H9 (cell line): ENCODE results near the gene TRIM54. TPM values are rescaled to one million over a fixed set of nuclear protein-coding genes. Genes with fewer than 3 reads are reported as not detected.

Experiments
- DNase-seq: peaks from one replicate; pipeline ENCODE4 v3.0.0-alpha.2; 2017
- H2AFZ ChIP-seq: one replicate; pipeline ENCODE4 v1.6.1; 2013; ENCODE audit warnings: mild to moderate bottlenecking, low read length, control low read depth, moderate library complexity
- H2AK5ac ChIP-seq: 2 replicates; pipeline ENCODE4 v1.6.1; 2013; ENCODE audit warnings: low read length, control low read depth, mixed read lengths; ENCODE audit not compliant: insufficient read length
- H2BK120ac ChIP-seq: one replicate; pipeline ENCODE4 v1.6.1; 2013; ENCODE audit warnings: low read depth, mild to moderate bottlenecking, low read length, control low read depth, inconsistent platforms; ENCODE audit not compliant: poor library complexity, severe bottlenecking
- H2BK12ac ChIP-seq: 2 replicates; pipeline ENCODE4 v1.6.1; 2013; ENCODE audit warnings: low read length, control low read depth, mixed read lengths, low read depth; ENCODE audit not compliant: insufficient read length
- H2BK15ac ChIP-seq: 2 replicates; pipeline ENCODE4 v1.6.1; 2013; ENCODE audit warnings: low read depth, low read length, control low read depth
- H2BK20ac ChIP-seq: one replicate; pipeline ENCODE4 v1.6.1; 2013; ENCODE audit warnings: low read depth, mild to moderate bottlenecking, low read length, control low read depth, inconsistent platforms; ENCODE audit not compliant: poor library complexity, severe bottlenecking
- H2BK5ac ChIP-seq: 2 replicates; pipeline ENCODE4 v1.6.1; 2013; ENCODE audit warnings: low read length, control low read depth, mixed read lengths; ENCODE audit not compliant: insufficient read length
- H3K14ac ChIP-seq: 2 replicates; pipeline ENCODE4 v1.6.1; 2013; ENCODE audit warnings: low read length, control low read depth; ENCODE audit not compliant: insufficient read depth
- H3K18ac ChIP-seq: 2 replicates; pipeline ENCODE4 v1.6.1; 2013; ENCODE audit warnings: low read depth, mild to moderate bottlenecking, mixed read lengths, low read length, control low read depth; ENCODE audit not compliant: insufficient read length
- H3K23ac ChIP-seq: 2 replicates; pipeline ENCODE4 v1.6.1; 2013; ENCODE audit warnings: low read length, control low read depth, mixed read lengths, low read depth; ENCODE audit not compliant: insufficient read length
- H3K23me2 ChIP-seq: 2 replicates; pipeline ENCODE4 v1.6.1; 2013; ENCODE audit warnings: low read depth, mild to moderate bottlenecking, mixed read lengths, low read length, control low read depth; ENCODE audit not compliant: insufficient read length, poor library complexity, severe bottlenecking
- H3K27ac ChIP-seq: 2 replicates; pipeline ENCODE4 v1.5.1; 2013; ENCODE audit warnings: low read length, control low read depth, mixed read lengths, low read depth; ENCODE audit not compliant: insufficient read length
- H3K27me3 ChIP-seq: 2 replicates; pipeline ENCODE4 v1.6.1; 2013; ENCODE audit warnings: low read length, control low read depth, inconsistent platforms; ENCODE audit not compliant: insufficient read depth
- H3K4ac ChIP-seq: 2 replicates; pipeline ENCODE4 v1.6.1; 2013; ENCODE audit warnings: low read depth, mild to moderate bottlenecking, control low read depth, inconsistent platforms, low read length, moderate library complexity
- H3K4me1 ChIP-seq: 2 replicates; pipeline ENCODE4 v1.6.1; 2013; ENCODE audit warnings: low read length, control low read depth, inconsistent platforms; ENCODE audit not compliant: insufficient read depth
- H3K4me2 ChIP-seq: 2 replicates; pipeline ENCODE4 v1.6.1; 2013; ENCODE audit warnings: low read length, control low read depth, mixed read lengths; ENCODE audit not compliant: insufficient read length, insufficient read depth
- H3K56ac ChIP-seq: 2 replicates; pipeline ENCODE4 v1.6.1; 2013; ENCODE audit warnings: low read depth, mild to moderate bottlenecking, mixed read lengths, low read length, control low read depth; ENCODE audit not compliant: insufficient read length
- H3K79me1 ChIP-seq: 2 replicates; pipeline ENCODE4 v1.6.1; 2013; ENCODE audit warnings: low read depth, mild to moderate bottlenecking, moderate library complexity, low read length, control low read depth, inconsistent platforms; ENCODE audit not compliant: insufficient read depth, poor library complexity, severe bottlenecking
- H3K79me2 ChIP-seq: 2 replicates; pipeline ENCODE4 v1.6.1; 2013; ENCODE audit warnings: low read length, control low read depth, inconsistent platforms; ENCODE audit not compliant: insufficient read depth
- H3K9ac ChIP-seq: 2 replicates; pipeline ENCODE4 v1.6.1; 2013; ENCODE audit warnings: low read length, control low read depth, mixed read lengths; ENCODE audit not compliant: insufficient read length; ENCODE audit errors: extremely low read depth
- H3K9me3 ChIP-seq: one replicate; pipeline ENCODE4 v1.6.1; 2013; ENCODE audit warnings: low read depth, low read length, inconsistent platforms; ENCODE audit not compliant: control insufficient read depth
- H3T11ph ChIP-seq: one replicate; pipeline ENCODE4 v1.6.1; 2013; ENCODE audit warnings: mild to moderate bottlenecking, low read length, control low read depth, inconsistent platforms
- H4K20me1 ChIP-seq: one replicate; pipeline ENCODE4 v1.6.1; 2013; ENCODE audit not compliant: control insufficient read depth, insufficient read length, insufficient read depth
- H4K5ac ChIP-seq: 2 replicates; pipeline ENCODE4 v1.6.1; 2013; ENCODE audit warnings: low read depth, mild to moderate bottlenecking, mixed read lengths, low read length, control low read depth; ENCODE audit not compliant: insufficient read length
- H4K8ac ChIP-seq: replicated peaks from 2 replicates; pipeline ENCODE4 v1.6.1; 2013; ENCODE audit warnings: low read length, control low read depth, mixed read lengths, low read depth; ENCODE audit not compliant: insufficient read length
- H4K91ac ChIP-seq: 2 replicates; pipeline ENCODE4 v1.6.1; 2013; ENCODE audit warnings: low read depth, mild to moderate bottlenecking, moderate library complexity, mixed read lengths, low read length, control low read depth; ENCODE audit not compliant: insufficient read length
- H3K27ac Mint-ChIP-seq, 3 experiments: 2 replicates in 2 of 3; 3 replicates in 1 of 3; pipeline ENCODE4 v1.8.0; 2020 to 2021; ENCODE audit warnings: mixed read lengths in 3 of 3, mild to moderate bottlenecking in 1 of 3, moderate library complexity in 1 of 3
- H3K27me3 Mint-ChIP-seq: 2 replicates; pipeline ENCODE4 v1.8.0; 2021; ENCODE audit warnings: low read depth, mild to moderate bottlenecking, moderate library complexity, mixed read lengths
- H3K36me3 Mint-ChIP-seq, 3 experiments: 2 replicates in 2 of 3; 3 replicates in 1 of 3; pipeline ENCODE4 v1.8.0; 2020 to 2021; ENCODE audit warnings: low read depth in 3 of 3, mixed read lengths in 3 of 3; ENCODE audit not compliant: insufficient read depth in 1 of 3
- H3K4me1 Mint-ChIP-seq, 2 experiments: 2 replicates each; pipeline ENCODE4 v1.8.0; 2020; ENCODE audit warnings: mixed read lengths in 2 of 2
- H3K4me3 Mint-ChIP-seq, 2 experiments: 2 replicates in 1 of 2; 3 replicates in 1 of 2; pipeline ENCODE4 v1.8.0; 2020 to 2021; ENCODE audit warnings: mild to moderate bottlenecking in 2 of 2, mixed read lengths in 2 of 2, moderate library complexity in 1 of 2
- H3K9me3 Mint-ChIP-seq, 2 experiments: 2 replicates in 1 of 2; 3 replicates in 1 of 2; pipeline ENCODE4 v1.8.0; 2020; ENCODE audit warnings: mild to moderate bottlenecking in 2 of 2, mixed read lengths in 2 of 2, moderate library complexity in 1 of 2
- CTCF ChIP-seq: fragments of 200-600 bp; sonication (generic); conservative IDR thresholded peaks from 3 replicates; pipeline ENCODE4 v1.8.0; 2021; ENCODE audit warnings: antibody characterized with exemption, mild to moderate bottlenecking
- WGBS: extraction: QIAGEN DNeasy Blood & Tissue Kit; methylation state at CpG from one replicate; pipeline ENCODE4 v1.1.7; 2013; ENCODE audit warnings: missing lambda C conversion rate, low lambda C conversion rate, mixed read lengths; ENCODE audit not compliant: insufficient read length; ENCODE audit errors: extremely low coverage; 5-methylcytosine and 5-hydroxymethylcytosine counted together
- total RNA-seq: library from RNA; stranded (reverse); gene quantifications from 2 replicates; pipeline ENCODE4 v1.2.1, GENCODE V29; 2021

The TRIM54 gene
- total RNA-seq, 1 experiment from 2014 or later: 5.0 TPM

- Mint-ChIP-seq H3K27ac (no peak overlapping the region), H3K36me3 (peaks cover 9 to 12% (median 10%) of the 10 kb centered on the region in 3 experiments; a peak in 6 of 7 replicates), H3K27me3 (peaks cover 52% of the 10 kb centered on the region), H3K4me1 (peaks cover 3 to 9% of the 10 kb centered on the region in 2 experiments), H3K9me3 (no peaks in the 10 kb centered on the region), H3K4me3 (peak overlapping the region in 1 of 2 experiments; percentile 46; a peak in 2 of 5 replicates)
- no peak for DNase-seq
- no CpG with 5 or more reads among the region's 51 CpGs for WGBS
- H3K27ac ChIP-seq: no peak overlapping the region
- H2BK20ac ChIP-seq: no peak overlapping the region
- no peaks in the 10 kb centered on the region for H3K79me1 ChIP-seq
- H4K91ac ChIP-seq: no peak overlapping the region
- no peak overlapping the region for H3T11ph ChIP-seq
- H3K14ac ChIP-seq: no peak overlapping the region
- no peak overlapping the region for H3K18ac ChIP-seq
- peaks cover 21% of the 10 kb centered on the region for H3K27me3 ChIP-seq
- no peak overlapping the region for H2BK120ac ChIP-seq
- no peak overlapping the region for H2BK5ac ChIP-seq
- no peaks in the 10 kb centered on the region for H4K20me1 ChIP-seq
- no peak overlapping the region for H4K8ac ChIP-seq
- no peak overlapping the region for H2AK5ac ChIP-seq
- no peak overlapping the region for H3K9ac ChIP-seq
- H2AFZ ChIP-seq: no peak overlapping the region
- no peak overlapping the region for H2BK15ac ChIP-seq
- no peak overlapping the region for H3K23ac ChIP-seq
- H3K56ac ChIP-seq: no peak overlapping the region
- no peak overlapping the region for H4K5ac ChIP-seq
- no peaks in the 10 kb centered on the region for H3K79me2 ChIP-seq
- no peak overlapping the region for H2BK12ac ChIP-seq
- H3K23me2 ChIP-seq: peaks cover 9% of the 10 kb centered on the region
- no peaks in the 10 kb centered on the region for H3K9me3 ChIP-seq
- no peak for TF ChIP-seq CTCF
- no peak overlapping the region for H3K4ac ChIP-seq
- no peaks in the 10 kb centered on the region for H3K4me1 ChIP-seq
- peak overlapping the region; percentile 34 for H3K4me2 ChIP-seq
Measured at GRCh38 chr2:27306573-27307286, 24.5 kb downstream of the TRIM54 start.
